BLaER1 treated with 17β-estradiol and CSF1 and Interleukin-3, amounts not matched to agents 10 nM and 100 nM (cell line): Measurements from ENCODE around the gene PHF20.
A peak's percentile ranks its signal among the peaks of the same experiment; 100 is the strongest.
"Not testable (repeated sequence)": the region's sequence is repeated elsewhere in the genome, so short reads cannot be mapped to it uniquely, and the experiment has no call there.

ENCODE experiments used
- H3K27ac ChIP-seq, 11 experiments: shearing (Covaris generic); formaldehyde crosslinking; 2 replicates each; pipeline ENCODE4 v1.8.1; 2022
- H3K27me3 ChIP-seq, 11 experiments: shearing (Covaris generic); formaldehyde crosslinking; 2 replicates each; pipeline ENCODE4 v1.8.1; 2022
- H3K36me3 ChIP-seq, 11 experiments: shearing (Covaris generic); formaldehyde crosslinking; 2 replicates each; pipeline ENCODE4 v1.8.1; 2022
- H3K4me1 ChIP-seq, 10 experiments: shearing (Covaris generic); formaldehyde crosslinking; 2 replicates each; pipeline ENCODE4 v1.8.1; 2022
- H3K4me2 ChIP-seq, 11 experiments: shearing (Covaris generic); formaldehyde crosslinking; 2 replicates each; pipeline ENCODE4 v1.8.1; 2022
- H3K4me3 ChIP-seq, 10 experiments: shearing (Covaris generic); formaldehyde crosslinking; 2 replicates each; pipeline ENCODE4 v1.8.1; 2022
- H3K9ac ChIP-seq, 11 experiments: shearing (Covaris generic); formaldehyde crosslinking; 2 replicates each; pipeline ENCODE4 v1.8.1; 2022
- H3K9me3 ChIP-seq, 11 experiments: shearing (Covaris generic); formaldehyde crosslinking; replicated peaks in 1 of 11; 2 replicates each; pipeline ENCODE4 v1.8.1; 2022
- H4K20me1 ChIP-seq, 11 experiments: shearing (Covaris generic); formaldehyde crosslinking; 2 replicates each; pipeline ENCODE4 v1.8.1; 2022
- Cebpa-rat ChIP-seq, 11 experiments: shearing (Covaris generic); IDR thresholded peaks; 2 replicates each; pipeline ENCODE4 v1.8.1; 2022

PHF20 gene

GRCh38 chr20:35756404-35756803 is 15.4 kb upstream of the PHF20 start:
- no peak for TF ChIP-seq Cebpa-rat (IDR thresholded peaks at IDR 0.05)
- H3K27ac ChIP-seq: no peak overlapping the region

DNA sequence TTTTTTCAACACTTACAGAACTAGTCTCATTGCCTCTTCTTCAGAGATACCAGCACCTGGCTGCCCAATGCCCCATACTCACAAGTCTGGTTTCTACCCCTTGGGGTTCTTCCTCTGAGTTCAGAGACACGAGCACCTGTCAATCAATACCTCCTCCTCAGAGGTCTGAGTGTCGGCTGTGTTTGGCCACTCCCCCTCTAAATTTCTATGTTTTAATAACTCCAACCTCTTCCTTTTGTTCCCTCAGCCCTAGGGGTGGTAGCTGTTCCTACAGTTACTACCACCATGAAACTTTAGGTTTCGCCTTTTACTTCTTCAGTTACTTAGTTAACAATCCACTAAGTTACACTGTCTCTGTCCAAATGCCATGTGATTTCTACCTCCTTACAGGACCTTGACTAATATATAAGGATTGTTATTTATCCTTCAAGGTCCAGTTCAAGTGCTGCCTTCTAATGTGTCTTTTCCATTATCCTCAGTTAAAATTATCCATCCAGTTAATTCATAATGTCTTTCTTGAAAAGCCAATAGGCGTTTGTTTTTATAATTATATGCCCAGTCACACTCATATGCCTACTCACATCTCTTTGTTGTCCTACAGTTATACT is 14.6 kb upstream of the PHF20 start:
- TF ChIP-seq Cebpa-rat (IDR thresholded peaks at IDR 0.05): no peak

More at GRCh38 chr20:35756404-35756803, 15.4 kb upstream of the PHF20 start:
- H3K27me3 ChIP-seq: no peaks in the 10 kb centered on the region
- peaks cover 0 to 9% (median 4%) of the 10 kb centered on the region in 10 experiments; a peak in 3 of 20 replicates for H3K4me1 ChIP-seq
- H3K4me3 ChIP-seq: no peak overlapping the region
- H4K20me1 ChIP-seq: no peaks in the 10 kb centered on the region
- H3K9ac ChIP-seq: no peak overlapping the region
- no peak overlapping the region for H3K4me2 ChIP-seq
- no peaks in the 10 kb centered on the region for H3K9me3 ChIP-seq
- H3K36me3 ChIP-seq: no peaks in the 10 kb centered on the region

GRCh38 chr20:35761548-35761947 is 10.3 kb upstream of the PHF20 start:
- H3K27ac ChIP-seq, H3K36me3 ChIP-seq, H3K27me3 ChIP-seq, H3K9me3 ChIP-seq, H4K20me1 ChIP-seq, H3K4me2 ChIP-seq, H3K4me3 ChIP-seq, H3K9ac ChIP-seq: not testable (repeated sequence)
- peaks cover 0 to 22% (median 16%) of the 10 kb centered on the region in 10 experiments; a peak in 16 of 20 replicates for H3K4me1 ChIP-seq

More for the DNA sequence above, 14.6 kb upstream of the PHF20 start:
- no peak overlapping the region for H3K27ac ChIP-seq
- H3K4me1 ChIP-seq: peaks cover 0 to 9% (median 4%) of the 10 kb centered on the region in 10 experiments; a peak in 3 of 20 replicates
- no peaks in the 10 kb centered on the region for H4K20me1 ChIP-seq
- H3K9ac ChIP-seq: no peak overlapping the region
- H3K9me3 ChIP-seq: no peaks in the 10 kb centered on the region
- no peaks in the 10 kb centered on the region for H3K36me3 ChIP-seq
- H3K27me3 ChIP-seq: no peaks in the 10 kb centered on the region
- H3K4me3 ChIP-seq: no peak overlapping the region
- no peak overlapping the region for H3K4me2 ChIP-seq

GRCh38 chr20:35762461-35762860 is 9.4 kb upstream of the PHF20 start:
- H3K9me3 ChIP-seq: no peaks in the 10 kb centered on the region
- H3K27ac ChIP-seq: no peak overlapping the region
- no peak overlapping the region for H3K4me2 ChIP-seq
- H3K4me3 ChIP-seq: no peak overlapping the region
- no peak overlapping the region for H3K9ac ChIP-seq
- H3K4me1 ChIP-seq: peaks cover 8 to 30% (median 24%) of the 10 kb centered on the region in 10 experiments
- no peaks in the 10 kb centered on the region for H4K20me1 ChIP-seq
- H3K27me3 ChIP-seq: no peaks in the 10 kb centered on the region
- H3K36me3 ChIP-seq: no peaks in the 10 kb centered on the region
- TF ChIP-seq Cebpa-rat (IDR thresholded peaks at IDR 0.05): no peak

DNA sequence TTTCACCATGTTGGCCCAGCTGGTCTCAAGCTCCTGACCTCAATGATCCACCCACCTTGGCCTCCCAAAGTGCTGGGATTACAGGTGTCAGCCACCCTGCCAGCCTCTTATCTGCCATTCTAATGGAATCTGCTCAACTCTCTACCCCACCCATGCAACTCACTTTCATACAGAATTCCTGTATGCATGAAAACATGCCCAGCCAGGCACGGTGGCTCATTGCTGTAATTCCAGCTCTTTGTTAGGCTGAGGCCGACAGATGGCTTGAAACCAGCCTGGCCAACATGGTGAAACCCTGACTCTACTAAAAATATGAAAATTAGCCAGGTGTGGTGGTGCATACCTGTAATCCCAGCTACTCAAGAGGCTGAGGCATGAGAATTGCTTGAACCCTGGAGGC is 6.9 kb upstream of the PHF20 start:
- not testable (repeated sequence) for H3K9ac ChIP-seq, H3K4me3 ChIP-seq, H3K27me3 ChIP-seq, H3K36me3 ChIP-seq, H3K9me3 ChIP-seq, H3K27ac ChIP-seq, H4K20me1 ChIP-seq
- peaks cover 32 to 51% (median 47%) of the 10 kb centered on the region in 10 experiments for H3K4me1 ChIP-seq
- H3K4me2 ChIP-seq: peak overlapping the region in 5 of 11 experiments; percentile 9 to 61 (median 52); a peak in 5 of 22 replicates

- no peaks in the 10 kb centered on the region for H3K27me3 ChIP-seq
- no peak overlapping the region for H3K9ac ChIP-seq
- no peaks in the 10 kb centered on the region for H3K9me3 ChIP-seq
- no peaks in the 10 kb centered on the region for H4K20me1 ChIP-seq
- H3K27ac ChIP-seq: 0 out of 22 replicates have a peak overlapping the region, but pooled peaks of 2 of the 11 experiments have one; percentile 78 to 86
- TF ChIP-seq Cebpa-rat (IDR thresholded peaks at IDR 0.05): no peak
- H3K4me1 ChIP-seq: peaks cover 44 to 62% (median 55%) of the 10 kb centered on the region in 10 experiments
- H3K36me3 ChIP-seq: no peaks in the 10 kb centered on the region
- no peak overlapping the region for H3K4me3 ChIP-seq
- H3K4me2 ChIP-seq: peak overlapping the region in 9 of 11 experiments; percentile 76 to 86 (median 81); a peak in 16 of 22 replicates
Observed at GRCh38 chr20:35766843-35767242, 5.0 kb upstream of the PHF20 start.

GRCh38 chr20:35767683-35768481 is 3.9 kb upstream of the PHF20 start:
- Histone ChIP-seq H3K27me3 (no peaks in the 10 kb centered on the region), H3K9ac (peak overlapping the region; percentile 41 to 75 (median 64)), H3K4me2 (peak overlapping the region; percentile 76 to 91 (median 81)), H3K36me3 (no peaks in the 10 kb centered on the region), H3K4me1 (peaks cover 44 to 67% (median 60%) of the 10 kb centered on the region in 10 experiments), H3K27ac (peak overlapping the region; percentile 31 to 86 (median 75); a peak in 21 of 22 replicates), H3K9me3 (no peaks in the 10 kb centered on the region), H4K20me1 (peaks cover 0 to 5% (median 0%) of the 10 kb centered on the region in 11 experiments; a peak in 2 of 22 replicates), H3K4me3 (peak overlapping the region in 7 of 10 experiments; percentile 2 to 50 (median 33); a peak in 10 of 20 replicates)
- TF ChIP-seq Cebpa-rat (IDR thresholded peaks at IDR 0.05): no peak

DNA sequence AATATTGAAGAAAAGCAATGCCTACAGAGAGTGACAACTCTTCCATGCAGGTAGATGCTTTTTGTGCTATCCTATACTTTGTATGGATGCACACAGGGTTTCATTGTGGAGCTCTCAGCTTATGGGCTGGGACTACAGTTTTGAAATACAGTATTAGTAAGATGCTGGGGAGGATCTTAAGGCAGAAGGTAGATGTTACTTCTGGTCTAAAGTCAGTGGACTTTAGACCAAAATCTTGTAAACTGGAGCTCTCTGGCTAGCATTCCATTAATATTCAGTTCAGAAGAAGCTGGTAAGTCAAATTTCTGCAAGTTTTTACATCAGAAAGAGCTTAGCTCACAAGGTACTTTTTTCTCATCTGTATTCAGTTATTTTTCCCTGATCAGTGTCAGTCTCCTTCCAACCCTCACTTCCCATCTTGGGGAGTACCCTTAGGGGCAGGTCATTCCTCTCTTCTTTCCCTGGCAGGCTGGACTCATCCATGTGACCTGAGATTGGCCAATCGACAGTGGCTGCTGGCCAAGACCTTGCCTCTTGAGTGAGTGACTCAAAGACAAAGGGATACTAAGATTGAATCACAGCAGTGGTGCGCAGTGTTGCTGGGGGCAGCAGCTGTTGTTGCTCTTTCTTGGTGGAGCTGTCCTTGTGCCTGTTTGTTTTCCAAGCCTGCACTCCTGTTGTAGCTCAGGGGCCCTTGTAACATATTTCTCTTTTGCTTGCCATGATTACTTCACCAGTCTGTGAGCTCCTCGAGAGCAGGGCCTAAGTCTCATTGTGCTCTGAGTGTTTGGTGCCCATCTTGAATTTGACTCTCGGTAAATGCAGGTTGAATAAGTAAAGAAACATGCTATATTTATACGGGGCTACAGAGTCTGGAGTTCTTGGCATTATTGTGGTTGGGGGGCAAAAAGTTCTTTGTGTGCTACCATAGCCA is 2.8 kb upstream of the PHF20 start:
- Histone ChIP-seq H4K20me1 (peaks cover 0 to 16% (median 8%) of the 10 kb centered on the region in 11 experiments; a peak in 11 of 22 replicates), H3K27me3 (no peaks in the 10 kb centered on the region), H3K27ac (peak overlapping the region in 9 of 11 experiments; percentile 57 to 86 (median 76); a peak in 16 of 22 replicates), H3K36me3 (peaks cover 0 to 3% (median under 1%) of the 10 kb centered on the region in 11 experiments; a peak in 5 of 22 replicates), H3K4me2 (peak overlapping the region; percentile 76 to 91 (median 81)), H3K9ac (peak overlapping the region in 10 of 11 experiments; percentile 3 to 75 (median 38); a peak in 12 of 22 replicates), H3K4me1 (peaks cover 51 to 78% (median 71%) of the 10 kb centered on the region in 10 experiments), H3K4me3 (no peak overlapping the region), H3K9me3 (no peaks in the 10 kb centered on the region)
- TF ChIP-seq Cebpa-rat (IDR thresholded peaks at IDR 0.05): no peak
